Psoas muscle (tissue), 8 donors: ENCODE results near the gene SEMA7A. TPM values are rescaled to one million over a fixed set of nuclear protein-coding genes. Genes with fewer than 3 reads are reported as not detected.

Experiments used
- ATAC-seq, 4 donors: fragments of 200-7000 bp; cut with Tn5 transposase; one replicate each; pipeline ENCODE4 v1.9.1; 2020; ENCODE audit warnings: moderate library complexity in 3 of 4, mild to moderate bottlenecking in 2 of 4
- DNase-seq, 2 donors: peaks; one replicate each; pipeline ENCODE4 v3.0.0-alpha.2; 2020
- H3K27ac ChIP-seq: fragments of 200-600 bp; one replicate; pipeline ENCODE4 v1.8.0; 2022
- H3K27me3 ChIP-seq, 3 donors: fragments of 200-600 bp in 1 of 3; one replicate each; pipeline versions ENCODE4 v1.6.1 to v1.8.0; 2013 to 2022; ENCODE audit warnings: low read length in 2 of 3, mild to moderate bottlenecking in 2 of 3, moderate library complexity in 1 of 3; ENCODE audit not compliant: insufficient read depth in 3 of 3
- H3K36me3 ChIP-seq, 2 donors: fragments of 200-600 bp in 1 of 2; one replicate each; pipeline versions ENCODE4 v1.6.1 to v1.8.0; 2013 to 2022; ENCODE audit warnings: low read depth in 1 of 2, mild to moderate bottlenecking in 1 of 2, moderate library complexity in 1 of 2; ENCODE audit not compliant: insufficient read depth in 1 of 2
- H3K4me1 ChIP-seq: fragments of 200-600 bp; one replicate; pipeline ENCODE4 v1.8.0; 2022
- H3K4me3 ChIP-seq: fragments of 200-600 bp; one replicate; pipeline ENCODE4 v1.8.0; 2022; ENCODE audit warnings: mild to moderate bottlenecking
- H3K9me3 ChIP-seq: fragments of 200-600 bp; one replicate; pipeline ENCODE4 v1.8.0; 2022
- CTCF ChIP-seq: fragments of 200-600 bp; IDR thresholded peaks from one replicate; pipeline ENCODE4 v1.8.0; 2022; ENCODE audit warnings: antibody characterized with exemption
- WGBS, 3 donors: extraction: QIAGEN DNeasy Blood & Tissue Kit; methylation state at CpG; one replicate each; pipeline versions ENCODE4 v1.1.6 to v1.1.7; 2013; 5-methylcytosine and 5-hydroxymethylcytosine counted together
- intact Hi-C, 2 donors: fragments of 100-400 bp; cut with DNase I; formaldehyde crosslinking; loops; one replicate each; pipeline versions ENCODE4 v1.11.0 to v1.14.2; 2022
- polyA plus RNA-seq, 3 donors: library from polyadenylated mRNA; stranded (reverse); fragments of 200-250 nt; gene quantifications; one replicate each; pipeline ENCODE4 v1.2.3, GENCODE V29; 2013
- total RNA-seq, 4 donors: library from RNA; stranded (reverse); fragmentation: NEBNext Ultra II Directional in 2 of 4; extraction: Animal tissue kit (Norgen Biotek cat#: 25700) in 2 of 4; gene quantifications; one replicate each; pipeline versions ENCODE4 v1.2.1 to v1.2.4, GENCODE V29; 2021 to 2023
- donor health status: healthy with polysubstance abuse.
- donor health status: DM: no; HTN: no; CAD: no; lungs with moderate emphysema.
- donor health status: Bipolar disorder and iron deficiency.
- donor health status: healthy.
- donor health status: DM: yes; HTN: yes; CAD: no.
- donor health status: DM: no; HTN: no; CAD: no.
- donor health status: DM: no; HTN: no; CAD: no.
- donor health status: DM: yes; HTN: yes; CAD: no.

The SEMA7A gene
- total and polyA plus RNA-seq, 7 donors = 0.44 to 2.0 (median 1.2) TPM

- intact Hi-C loops = no loop called here
- no peak for TF ChIP-seq CTCF
- H3K4me1 ChIP-seq = no peaks in the 10 kb centered on the region
- no peaks in the 10 kb centered on the region for H3K27me3 ChIP-seq
- H3K4me3 ChIP-seq = no peak overlapping the region
- WGBS, 3 donors = 88 to 91% (median 90%) methylated on average over 5 of the region's 5 CpGs
- H3K27ac ChIP-seq = no peak overlapping the region
- no peak for DNase-seq
- ATAC-seq = no peak
- no peaks in the 10 kb centered on the region for H3K9me3 ChIP-seq
- H3K36me3 ChIP-seq = no peaks in the 10 kb centered on the region
Measured at GRCh38 chr15:74414081-74414580, 19.6 kb downstream of the SEMA7A start.

DNA sequence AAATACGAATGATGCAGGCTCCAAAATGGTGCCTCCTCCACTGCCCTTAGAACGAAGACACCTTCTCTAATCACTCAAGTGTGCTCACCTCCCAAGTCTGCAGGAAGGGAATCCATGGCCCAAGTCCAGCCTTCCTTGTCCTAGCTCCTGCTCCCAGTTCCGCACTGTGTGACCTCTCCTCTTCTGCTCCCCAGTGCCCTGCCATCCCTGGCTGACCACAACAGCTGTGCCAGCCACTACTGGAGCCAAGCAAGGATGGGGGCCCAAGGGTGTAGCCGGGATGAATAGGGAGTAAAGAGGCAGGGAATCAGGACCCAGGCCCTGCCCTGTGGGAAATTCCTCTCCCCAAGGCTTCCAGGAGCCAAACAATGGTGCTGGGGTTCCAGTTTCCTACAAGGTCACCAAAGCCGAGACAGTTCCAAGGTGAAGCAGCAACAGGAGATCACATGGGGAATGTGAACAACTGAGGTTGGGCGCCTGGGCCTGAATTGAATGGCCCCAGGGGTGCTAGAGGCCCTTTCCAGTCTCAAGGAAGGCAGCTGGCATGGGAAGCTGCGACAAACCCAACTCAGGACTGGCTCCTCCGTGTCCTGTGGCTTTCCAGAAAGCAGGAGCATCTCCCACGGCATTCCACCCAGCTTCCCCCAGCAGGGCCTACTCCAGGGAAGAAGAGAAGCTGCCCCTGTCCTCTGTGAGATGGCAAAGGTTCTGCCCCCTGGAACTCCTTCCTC is 20.2 kb downstream of the SEMA7A start:
- no peak for DNase-seq

GRCh38 chr15:74412159-74412558 is 21.6 kb downstream of the SEMA7A start:
- no peaks in the 10 kb centered on the region for H3K9me3 ChIP-seq
- no peak overlapping the region for H3K27ac ChIP-seq
- ATAC-seq = no peak
- DNase-seq = no peak
- no peaks in the 10 kb centered on the region for H3K4me1 ChIP-seq
- TF ChIP-seq CTCF = no peak
- H3K4me3 ChIP-seq = no peak overlapping the region
- intact Hi-C loops = no loop called here
- WGBS, 3 donors = 75 to 80% (median 75%) methylated on average over 6 of the region's 6 CpGs
- H3K36me3 ChIP-seq = no peaks in the 10 kb centered on the region
- H3K27me3 ChIP-seq = no peaks in the 10 kb centered on the region

More for the DNA sequence above, 20.2 kb downstream of the SEMA7A start:
- H3K27me3 ChIP-seq = no peaks in the 10 kb centered on the region
- WGBS, 3 donors = 78 to 81% (median 79%) methylated on average over 9 of the region's 9 CpGs
- no peak overlapping the region for H3K4me3 ChIP-seq
- no peak for ATAC-seq
- TF ChIP-seq CTCF = no peak
- no peaks in the 10 kb centered on the region for H3K36me3 ChIP-seq
- intact Hi-C loops = no loop called here
- H3K4me1 ChIP-seq = no peaks in the 10 kb centered on the region
- H3K9me3 ChIP-seq = no peaks in the 10 kb centered on the region
- no peak overlapping the region for H3K27ac ChIP-seq

DNA sequence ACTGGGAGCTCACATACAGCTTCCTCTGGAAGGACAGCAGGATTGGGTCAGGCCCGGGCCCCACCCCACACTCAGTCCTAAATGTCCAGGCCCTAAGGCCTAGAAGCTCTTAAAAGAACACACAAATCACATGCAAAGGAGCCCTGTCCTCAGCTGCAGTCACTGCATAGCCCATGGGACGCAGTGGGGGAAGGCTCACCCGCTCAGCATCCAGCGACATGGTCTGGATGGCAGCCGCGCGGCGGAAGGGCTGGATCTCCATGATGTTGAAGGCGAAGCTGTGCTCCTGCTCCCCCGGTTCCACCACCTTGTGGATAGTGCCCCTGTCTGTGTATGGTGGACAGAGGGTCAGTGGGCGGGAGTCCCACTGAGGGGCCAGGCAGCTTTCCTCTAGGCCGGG is 22.1 kb downstream of the SEMA7A start:
- Histone ChIP-seq H3K36me3 (no peaks in the 10 kb centered on the region), H3K27me3 (no peaks in the 10 kb centered on the region), H3K9me3 (no peaks in the 10 kb centered on the region), H3K4me3 (no peak overlapping the region), H3K4me1 (no peaks in the 10 kb centered on the region), H3K27ac (no peak overlapping the region)
- 88 to 91% (median 91%) methylated on average over 12 of the region's 12 CpGs for WGBS, 3 donors
- DNase-seq (no peak), ATAC-seq (no peak)
- no peak for TF ChIP-seq CTCF
- intact Hi-C loops = no loop called here

GRCh38 chr15:74410502-74410901 is 23.3 kb downstream of the SEMA7A start:
- Histone ChIP-seq H3K27ac (no peak overlapping the region), H3K9me3 (no peaks in the 10 kb centered on the region), H3K27me3 (no peaks in the 10 kb centered on the region), H3K4me1 (no peaks in the 10 kb centered on the region), H3K4me3 (no peak overlapping the region), H3K36me3 (no peaks in the 10 kb centered on the region)
- DNase-seq = no peak
- no peak for ATAC-seq
- intact Hi-C loops = no loop called here
- WGBS, 3 donors = 87 to 92% (median 90%) methylated on average over 18 of the region's 18 CpGs
- no peak for TF ChIP-seq CTCF
